GM19452 (cell line): ENCODE measurements around the gene WRAP53.

ENCODE experiments used
- ATAC-seq: cut with Tn5 transposase; IDR thresholded peaks from one replicate; pipeline ENCODE4 v1.9.1; 2021; ENCODE audit not compliant: unreplicated experiment

Gene WRAP53

GRCh38 chr17:7707858-7708750 lies 19.8 kb downstream of the WRAP53 start:
- ATAC-seq, result no peak

- no peak for ATAC-seq
These were observed 20.8 kb downstream of the WRAP53 start for GRCh38 chr17:7709031-7709430.

GRCh38 chr17:7710301-7710700 lies 22.0 kb downstream of the WRAP53 start:
- no peak for ATAC-seq

GRCh38 chr17:7711051-7711755 lies 22.9 kb downstream of the WRAP53 start:
- ATAC-seq, result no peak

GRCh38 chr17:7712111-7712771 lies 24.0 kb downstream of the WRAP53 start:
- no peak for ATAC-seq

- ATAC-seq, result no peak
These were observed 25.5 kb downstream of the WRAP53 start for GRCh38 chr17:7713782-7714181.

- no peak for ATAC-seq
These were observed 26.7 kb downstream of the WRAP53 start for GRCh38 chr17:7714721-7715594.

- ATAC-seq, result no peak
These were observed 27.9 kb downstream of the WRAP53 start for GRCh38 chr17:7715936-7716886.

- no peak for ATAC-seq
These were observed 28.9 kb downstream of the WRAP53 start, which contains the start of gene DNAH2 for GRCh38 chr17:7716901-7717755. Gene DNAH2, plus strand, starts transcription at chr17:7717744. Its CDS starts 1,991 bp downstream, at chr17:7719735.

- ATAC-seq, result no peak
These were observed 29.6 kb downstream of the WRAP53 start for GRCh38 chr17:7717756-7718350.

- ATAC-seq, result no peak
These were observed 31.4 kb downstream of the WRAP53 start for GRCh38 chr17:7719661-7720060.

- ATAC-seq, result no peak
These were observed 31.8 kb downstream of the WRAP53 start for GRCh38 chr17:7720125-7720524.

GRCh38 chr17:7721612-7722011 lies 33.3 kb downstream of the WRAP53 start:
- ATAC-seq, result no peak

- no peak for ATAC-seq
These were observed 39.6 kb downstream of the WRAP53 start for GRCh38 chr17:7727886-7728285.

- ATAC-seq, result no peak
These were observed 41.5 kb downstream of the WRAP53 start for GRCh38 chr17:7729816-7730215.

GRCh38 chr17:7732981-7733539 lies 44.8 kb downstream of the WRAP53 start:
- ATAC-seq, result no peak

- ATAC-seq, result no peak
These were observed 49.3 kb downstream of the WRAP53 start for GRCh38 chr17:7737601-7738000.

GRCh38 chr17:7739746-7740145 lies 51.5 kb downstream of the WRAP53 start:
- no peak for ATAC-seq
